B cell (primary cell): ENCODE measurements around the gene ZNF230. TPM values are rescaled to one million over a fixed set of nuclear protein-coding genes. Genes with fewer than 3 reads are reported as not detected.

ENCODE experiments used
- ATAC-seq: fragments of 200-7000 bp; cut with Tn5 transposase; one replicate; pipeline ENCODE4 v1.10.0; 2021; ENCODE audit warnings: low read depth, mild to moderate bottlenecking, moderate number of reproducible peaks, moderate library complexity
- CTCF ChIA-PET: fragments of 350-600 bp; sonication (Branson Sonifier 250); formaldehyde crosslinking; loops from one replicate; lab custom pipeline; 2021; ENCODE audit warnings: antibody characterized with exemption, inconsistent platforms; lab: Charles Lee
- POLR2A ChIA-PET: fragments of 350-600 bp; sonication (Branson Sonifier 250); formaldehyde crosslinking; loops from one replicate; lab custom pipeline; 2021; ENCODE audit warnings: antibody characterized with exemption; lab: Charles Lee
- DNase-seq: peaks from one replicate; pipeline ENCODE4 v3.0.0; 2013
- H2AFZ ChIP-seq: 2 replicates; pipeline ENCODE4 v1.6.1; 2012; ENCODE audit warnings: mild to moderate bottlenecking, low read depth, low read length; ENCODE audit not compliant: insufficient read depth, poor library complexity, severe bottlenecking
- H3K27ac ChIP-seq, 2 donors: 1 replicate in 1 of 2; 2 replicates in 1 of 2; pipeline ENCODE4 v1.5.1; 2012 to 2013; ENCODE audit warnings: low read length in 2 of 2, mild to moderate bottlenecking in 2 of 2, moderate library complexity in 1 of 2
- H3K27me3 ChIP-seq, 4 experiments: fragments of 200-600 bp in 1 of 4; sonication (generic) in 1 of 4; replicated peaks in 1 of 4; 1 replicate in 2 of 4; 2 replicates in 2 of 4; pipeline versions ENCODE4 v1.6.1 to v1.7.0; 2013 to 2016; ENCODE audit warnings: low read length in 3 of 4, mild to moderate bottlenecking in 2 of 4, mixed read lengths in 1 of 4, moderate library complexity in 1 of 4; ENCODE audit not compliant: insufficient read depth in 4 of 4, control insufficient read depth in 3 of 4; ENCODE audit errors: control extremely low read depth in 1 of 4
- H3K36me3 ChIP-seq, 2 experiments: replicated peaks in 1 of 2; 1 replicate in 1 of 2; 2 replicates in 1 of 2; pipeline versions ENCODE4 v1.6.1 to v1.7.1; 2013; ENCODE audit warnings: low read length in 1 of 2; ENCODE audit not compliant: insufficient read depth in 2 of 2, control insufficient read depth in 1 of 2; ENCODE audit errors: control extremely low read depth in 1 of 2, extremely low read depth in 1 of 2
- H3K4me1 ChIP-seq, 2 donors: fragments of 200-600 bp in 1 of 2; sonication (generic) in 1 of 2; 1 replicate in 1 of 2; 2 replicates in 1 of 2; pipeline versions ENCODE4 v1.5.1 to v1.6.1; 2013 to 2017; ENCODE audit warnings: low read length in 2 of 2; ENCODE audit not compliant: control insufficient read depth in 2 of 2, insufficient read depth in 2 of 2
- H3K4me2 ChIP-seq: replicated peaks from 2 replicates; pipeline ENCODE3; 2012; ENCODE audit warnings: mild to moderate bottlenecking, low read depth, low read length; ENCODE audit not compliant: poor library complexity, severe bottlenecking
- H3K4me3 ChIP-seq, 5 experiments: fragments of 200-600 bp in 1 of 5; sonication (generic) in 1 of 5; 1 replicate in 3 of 5; 2 replicates in 2 of 5; pipeline versions ENCODE4 v1.5.1 to v1.7.0; 2011 to 2016; ENCODE audit warnings: low read length in 4 of 5, mild to moderate bottlenecking in 4 of 5, low read depth in 2 of 5, control low read depth in 1 of 5, moderate library complexity in 1 of 5; ENCODE audit not compliant: insufficient read depth in 1 of 5; ENCODE audit errors: control extremely low read depth in 1 of 5, extremely low read depth in 1 of 5
- H3K79me2 ChIP-seq: fragments of 200-600 bp; sonication (generic); one replicate; pipeline ENCODE4 v1.6.0; 2016; ENCODE audit warnings: low read length; ENCODE audit not compliant: control insufficient read depth, insufficient read depth
- H3K9ac ChIP-seq: fragments of 200-600 bp; sonication (generic); 2 replicates; pipeline ENCODE4 v1.6.1; 2017; ENCODE audit warnings: mild to moderate bottlenecking, low read length, moderate library complexity
- H3K9me3 ChIP-seq, 3 donors: one replicate each; pipeline versions ENCODE4 v1.6.1 to v1.7.1; 2013; ENCODE audit warnings: low read length in 2 of 3; ENCODE audit not compliant: control insufficient read depth in 2 of 3, insufficient read depth in 1 of 3; ENCODE audit errors: control extremely low read depth in 1 of 3
- H4K20me1 ChIP-seq: 2 replicates; pipeline ENCODE4 v1.6.0; 2012; ENCODE audit warnings: mild to moderate bottlenecking, low read length; ENCODE audit not compliant: insufficient read depth, control insufficient read depth, poor library complexity, severe bottlenecking
- H3K27ac Mint-ChIP-seq: one replicate; pipeline ENCODE4 v1.8.0; 2021; ENCODE audit warnings: mixed read lengths
- H3K27me3 Mint-ChIP-seq: one replicate; pipeline ENCODE4 v1.8.0; 2021; ENCODE audit warnings: mixed read lengths
- H3K4me1 Mint-ChIP-seq: one replicate; pipeline ENCODE4 v1.8.0; 2021; ENCODE audit warnings: mixed read lengths
- H3K4me3 Mint-ChIP-seq: one replicate; pipeline ENCODE4 v1.8.0; 2021; ENCODE audit warnings: mixed read lengths
- H3K9me3 Mint-ChIP-seq: one replicate; pipeline ENCODE4 v1.8.0; 2022; ENCODE audit warnings: mixed read lengths; ENCODE audit not compliant: insufficient read depth
- CTCF ChIP-seq: fragments of 200-600 bp; IDR thresholded peaks from one replicate; pipeline ENCODE4 v1.8.0; 2022; ENCODE audit warnings: antibody characterized with exemption, mild to moderate bottlenecking
- EZH2 ChIP-seq: IDR thresholded peaks from 2 replicates; pipeline ENCODE4 v1.6.1; 2012; ENCODE audit warnings: borderline replicate concordance, low read depth, mild to moderate bottlenecking, moderate library complexity, low read length; ENCODE audit not compliant: insufficient read depth, poor library complexity, severe bottlenecking
- WGBS: methylation state at CpG from one replicate; pipeline ENCODE4 v1.1.5; 2013; ENCODE audit warnings: missing lambda C conversion rate; ENCODE audit not compliant: insufficient coverage; 5-methylcytosine and 5-hydroxymethylcytosine counted together
- intact Hi-C: fragments of 100-400 bp; cut with micrococcal nuclease; formaldehyde crosslinking; loops from one replicate; pipeline ENCODE4 v1.10.0; 2022
- polyA plus RNA-seq: library from polyadenylated mRNA; depleted of rRNA; stranded (reverse); fragments of >200 nt; gene quantifications from 2 replicates; pipeline ENCODE4 v1.2.3, GENCODE V29; 2012
- total RNA-seq, 2 donors: library from RNA; stranded (reverse); fragments of 120-200 nt in 1 of 2; gene quantifications; 1 replicate in 1 of 2; 2 replicates in 1 of 2; pipeline versions ENCODE4 v1.2.3 to v1.2.4, GENCODE V29; 2013 to 2022

ZNF230 gene
- total and polyA plus RNA-seq, 2 donors (not counting 1 experiment from before 2014, with no cell fraction given): 3.7 to 16.8 TPM

DNA sequence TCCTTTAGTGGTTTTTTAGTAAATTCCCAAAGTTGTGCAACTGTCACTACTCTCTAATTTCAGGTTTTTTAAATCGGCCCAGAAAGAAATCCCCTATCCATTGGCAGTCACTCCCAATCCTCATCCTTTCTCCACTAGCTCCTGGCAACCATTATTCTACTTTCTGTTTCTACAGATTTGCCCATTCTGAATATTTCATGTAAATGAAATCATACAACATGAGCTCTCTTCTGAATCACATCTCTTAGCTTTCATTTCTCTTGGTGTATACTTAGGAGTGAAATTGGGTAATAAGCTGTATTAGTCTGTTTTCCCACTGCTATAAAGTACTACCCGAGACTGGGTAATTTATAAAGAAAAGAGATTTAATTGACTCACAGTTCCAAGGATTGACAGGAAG is 39.4 kb downstream of the ZNF230 start:
- intact Hi-C loops: no loop called here
- H4K20me1 ChIP-seq: no peaks in the 10 kb centered on the region
- no peaks in the 10 kb centered on the region for H3K4me1 ChIP-seq
- Mint-ChIP-seq H3K4me1 (no peaks in the 10 kb centered on the region), H3K27me3 (peaks cover 34% of the 10 kb centered on the region), H3K27ac (no peak overlapping the region), H3K4me3 (no peak overlapping the region), H3K9me3 (peaks cover 21% of the 10 kb centered on the region)
- TF ChIP-seq EZH2 (no peak), CTCF (no peak)
- H3K36me3 ChIP-seq: no peaks in the 10 kb centered on the region
- CTCF ChIA-PET: no interaction called here
- peaks cover 2 to 10% (median 5%) of the 10 kb centered on the region in 3 donors for H3K9me3 ChIP-seq
- H3K9ac ChIP-seq: no peak overlapping the region
- peaks cover 0 to 8% (median 0%) of the 10 kb centered on the region in 4 experiments for H3K27me3 ChIP-seq
- no peak overlapping the region for H3K27ac ChIP-seq
- no peak overlapping the region for H3K4me3 ChIP-seq
- H3K79me2 ChIP-seq: no peaks in the 10 kb centered on the region
- H3K4me2 ChIP-seq: no peak overlapping the region
- POLR2A ChIA-PET: interaction anchor here (1.0 kb wide), 1 partner anchor 13 kb away, joined by 3 read pairs; no protein-coding TSS in a partner anchor
- DNase-seq (no peak), ATAC-seq (no peak)
- H2AFZ ChIP-seq: no peak overlapping the region
- 100% methylated on average over 1 of the region's 2 CpGs for WGBS

GRCh38 chr19:44050740-44051649 is 48.2 kb downstream of the ZNF230 start:
- CTCF ChIA-PET: interaction anchor here (1.3 kb wide), 1 partner anchor 25 kb away, joined by 3 read pairs; the partner anchor contains the start of gene ZNF222
- peak overlapping the region; percentile 82 for H3K27ac Mint-ChIP-seq
- no peaks in the 10 kb centered on the region for H3K79me2 ChIP-seq
- peaks cover 27% of the 10 kb centered on the region for H3K4me1 Mint-ChIP-seq
- ATAC-seq (peak; percentile 25), DNase-seq (peak; percentile 36)
- H3K9ac ChIP-seq: peak overlapping the region; percentile 67
- 10% methylated on average over 15 of the region's 21 CpGs for WGBS
- peak overlapping the region; percentile 62 to 79 (median 73) for H3K4me3 ChIP-seq
- H3K9me3 ChIP-seq: peaks cover 0 to 8% (median 0%) of the 10 kb centered on the region in 3 donors
- H3K27me3 Mint-ChIP-seq: peaks cover 20% of the 10 kb centered on the region
- TF ChIP-seq CTCF (no peak), EZH2 (no peak)
- peak overlapping the region in 1 of 2 donors; percentile 5 for H3K27ac ChIP-seq
- peaks cover 0 to 3% (median 0%) of the 10 kb centered on the region in 4 experiments for H3K27me3 ChIP-seq
- intact Hi-C loops: loop anchor here (1.0 to 2.0 kb wide), 2 partner anchors 21 to 44 kb away; partner anchors contain the start of genes ZNF224 and ZNF284
- POLR2A ChIA-PET: interaction anchor here (0.7 to 1.0 kb wide), 2 partner anchors 114 to 156 kb away, joined by 3 read pairs; partner anchors contain the start of gene ZNF226
- H3K9me3 Mint-ChIP-seq: peaks cover 11% of the 10 kb centered on the region
- peaks cover 13 to 22% of the 10 kb centered on the region in 2 donors for H3K4me1 ChIP-seq
- peak overlapping the region; percentile 71 for H3K4me2 ChIP-seq
- H4K20me1 ChIP-seq: no peaks in the 10 kb centered on the region
- H3K4me3 Mint-ChIP-seq: peak overlapping the region; percentile 97
- H2AFZ ChIP-seq: peak overlapping the region; percentile 79
- H3K36me3 ChIP-seq: no peaks in the 10 kb centered on the region
